ENCODE data around the gene FOXP1. TPM values are rescaled to one million over a fixed set of nuclear protein-coding genes. Genes with fewer than 3 reads are reported as not detected.

The FOXP1 gene
- polyA plus RNA-seq, 1 donor (not counting 4 experiments of a cell fraction or from before 2014, with no cell fraction given), result 14.6 TPM

- H2AFZ ChIP-seq (ENCODE audit: control insufficient read depth, low read length), result no peak overlapping the region
- no peak overlapping the region for H3K27ac ChIP-seq (ENCODE audit: control insufficient read depth, insufficient read depth, low read length)
- TF ChIP-seq EZH2 (IDR thresholded peaks at IDR 0.05; ENCODE audit: low read length), result no peak
- no peak for TF ChIP-seq CTCF (optimal IDR thresholded peaks at IDR 0.05 in 1 of 3, IDR thresholded peaks at IDR 0.05 in 1 of 3, conservative IDR thresholded peaks at IDR 0.05 in 1 of 3; ENCODE audit: extremely low read depth in 1 of 3, insufficient read depth in 2 of 3, low read length in 3 of 3)
Measured at GRCh38 chr3:71090207-71090606, 493.3 kb downstream of the FOXP1 start.

GRCh38 chr3:71089271-71089847, 494.2 kb downstream of the FOXP1 start:
- H4K20me1 ChIP-seq (ENCODE audit: control insufficient read depth, extremely low read depth, insufficient read depth, low read length), result no peaks in the 10 kb centered on the region
- no peak overlapping the region for H3K9ac ChIP-seq (ENCODE audit: control insufficient read depth, extremely low read depth, insufficient read depth, low read length)
- no peaks in the 10 kb centered on the region for H3K4me1 ChIP-seq (ENCODE audit: control insufficient read depth, extremely low read depth, insufficient read depth, low read length)
- no peaks in the 10 kb centered on the region for H3K36me3 ChIP-seq (ENCODE audit: control insufficient read depth in 2 of 2, extremely low read depth in 1 of 2, insufficient read depth in 2 of 2, low read length in 2 of 2)
- FAIRE-seq (no peak), DNase-seq (ENCODE audit: low read depth, low spot score) (no peak)
- no peaks in the 10 kb centered on the region for H3K27me3 ChIP-seq (ENCODE audit: control insufficient read depth, extremely low read depth, insufficient read depth, low read length)
- TF ChIP-seq EZH2 (IDR thresholded peaks at IDR 0.05; ENCODE audit: low read length) (no peak), CTCF (optimal IDR thresholded peaks at IDR 0.05 in 1 of 3, IDR thresholded peaks at IDR 0.05 in 1 of 3, conservative IDR thresholded peaks at IDR 0.05 in 1 of 3; ENCODE audit: extremely low read depth in 1 of 3, insufficient read depth in 2 of 3, low read length in 3 of 3) (no peak)
- H2AFZ ChIP-seq (ENCODE audit: control insufficient read depth, low read length), result no peak overlapping the region
- no peak overlapping the region for H3K27ac ChIP-seq (ENCODE audit: control insufficient read depth, insufficient read depth, low read length)
- no peaks in the 10 kb centered on the region for H3K9me1 ChIP-seq (ENCODE audit: control insufficient read depth, extremely low read depth, insufficient read depth, low read length)
- no peak overlapping the region for H3K4me2 ChIP-seq (ENCODE audit: control insufficient read depth, extremely low read depth, insufficient read depth, low read depth, low read length)
- dilution Hi-C loops (cut with MboI; ENCODE audit: extremely low pct_ligation_motif_present, low sequenced_read_pairs), result no loop called here
- H3K79me2 ChIP-seq (ENCODE audit: control insufficient read depth, insufficient read depth, low read length), result no peaks in the 10 kb centered on the region
- no peak overlapping the region for H3K4me3 ChIP-seq (ENCODE audit: control insufficient read depth in 2 of 3, extremely low read depth in 1 of 3, insufficient read depth in 2 of 3, low read depth in 1 of 3, low read length in 3 of 3)
- H3K9me3 ChIP-seq (ENCODE audit: control insufficient read depth, low read depth, low read length), result no peaks in the 10 kb centered on the region

More at GRCh38 chr3:71090207-71090606, 493.3 kb downstream of the FOXP1 start:
- H3K9me1 ChIP-seq (ENCODE audit: control insufficient read depth, extremely low read depth, insufficient read depth, low read length), result no peaks in the 10 kb centered on the region
- H3K4me2 ChIP-seq (ENCODE audit: control insufficient read depth, extremely low read depth, insufficient read depth, low read depth, low read length), result no peak overlapping the region
- FAIRE-seq (no peak), DNase-seq (ENCODE audit: low read depth, low spot score) (no peak)
- H3K4me1 ChIP-seq (ENCODE audit: control insufficient read depth, extremely low read depth, insufficient read depth, low read length), result no peaks in the 10 kb centered on the region
- no peak overlapping the region for H3K9ac ChIP-seq (ENCODE audit: control insufficient read depth, extremely low read depth, insufficient read depth, low read length)
- H3K36me3 ChIP-seq (ENCODE audit: control insufficient read depth in 2 of 2, extremely low read depth in 1 of 2, insufficient read depth in 2 of 2, low read length in 2 of 2), result no peaks in the 10 kb centered on the region
- dilution Hi-C loops (cut with MboI; ENCODE audit: extremely low pct_ligation_motif_present, low sequenced_read_pairs), result no loop called here
- no peaks in the 10 kb centered on the region for H3K79me2 ChIP-seq (ENCODE audit: control insufficient read depth, insufficient read depth, low read length)
- no peaks in the 10 kb centered on the region for H3K27me3 ChIP-seq (ENCODE audit: control insufficient read depth, extremely low read depth, insufficient read depth, low read length)
- no peak overlapping the region for H3K4me3 ChIP-seq (ENCODE audit: control insufficient read depth in 2 of 3, extremely low read depth in 1 of 3, insufficient read depth in 2 of 3, low read depth in 1 of 3, low read length in 3 of 3)
- H4K20me1 ChIP-seq (ENCODE audit: control insufficient read depth, extremely low read depth, insufficient read depth, low read length), result no peaks in the 10 kb centered on the region
- no peaks in the 10 kb centered on the region for H3K9me3 ChIP-seq (ENCODE audit: control insufficient read depth, low read depth, low read length)

Data from keratinocyte (primary cell).